SK-N-SH (cell line): ENCODE data around the gene SLC25A33. TPM values are rescaled to one million over a fixed set of nuclear protein-coding genes. Genes with fewer than 3 reads are reported as not detected.

Experiments
- CTCF ChIA-PET: fragments of 300-600, 350-600 bp; formaldehyde crosslinking; extraction: SDS; loops from one replicate; lab custom pipeline; 2021; lab: Yijun Ruan, JAX
- POLR2A ChIA-PET: fragments of 350-600 bp; sonication (Branson Sonifier 250); formaldehyde crosslinking; extraction: SDS; loops from one replicate; lab custom pipeline; 2020; ENCODE audit warnings: antibody characterized with exemption, inconsistent platforms; lab: Yijun Ruan, JAX
- DNase-seq: peaks from one replicate; pipeline ENCODE4 v3.0.0; 2012
- H2AFZ ChIP-seq: fragments of 200-600 bp; sonication (generic); 2 replicates; pipeline ENCODE4 v1.8.1; 2016; ENCODE audit warnings: antibody characterized with exemption, mild to moderate bottlenecking, low read depth
- H3F3A ChIP-seq: fragments of 200-600 bp; sonication (generic); replicated peaks from 2 replicates; pipeline ENCODE3; 2016; ENCODE audit warnings: antibody characterized with exemption, mild to moderate bottlenecking; ENCODE audit not compliant: insufficient read depth
- H3K27ac ChIP-seq, 2 experiments: fragments of 200-500 bp in 1 of 2; fragments of 200-600 bp in 1 of 2; sonication (Bioruptor generic) in 1 of 2; sonication (generic), shearing (Covaris generic) in 1 of 2; 2 replicates each; pipeline versions ENCODE4 v1.5.1 to v1.6.1; 2014 to 2016; ENCODE audit warnings: low read depth in 2 of 2, inconsistent platforms in 1 of 2, low read length in 1 of 2, mild to moderate bottlenecking in 1 of 2, mixed read lengths in 1 of 2
- H3K27me3 ChIP-seq: fragments of 200-600 bp; sonication (generic), shearing (Covaris generic); 2 replicates; pipeline ENCODE4 v1.6.1; 2016; ENCODE audit warnings: mixed run types; ENCODE audit not compliant: insufficient read depth
- H3K36me3 ChIP-seq, 2 experiments: fragments of 200-500 bp in 1 of 2; fragments of 200-600 bp in 1 of 2; sonication (Bioruptor generic) in 1 of 2; sonication (generic) in 1 of 2; replicated peaks in 1 of 2; 2 replicates each; pipeline versions ENCODE3 to v1.5.1; 2014 to 2016; ENCODE audit warnings: low read length in 1 of 2, mild to moderate bottlenecking in 1 of 2; ENCODE audit not compliant: insufficient read depth in 2 of 2, control insufficient read depth in 1 of 2
- H3K4me1 ChIP-seq, 2 experiments: fragments of 200-500 bp in 1 of 2; fragments of 200-600 bp in 1 of 2; sonication (Bioruptor generic) in 1 of 2; sonication (generic), shearing (Covaris generic) in 1 of 2; 2 replicates each; pipeline versions ENCODE4 v1.5.1 to v1.6.1; 2014 to 2016; ENCODE audit warnings: low read depth in 1 of 2, low read length in 1 of 2, mixed run types in 1 of 2; ENCODE audit not compliant: insufficient read depth in 2 of 2, control insufficient read depth in 1 of 2
- H3K4me2 ChIP-seq: fragments of 200-600 bp; sonication (generic), shearing (Covaris generic); 2 replicates; pipeline ENCODE4 v1.6.1; 2017; ENCODE audit warnings: mixed run types
- H3K4me3 ChIP-seq, 2 experiments: fragments of 200-500 bp in 1 of 2; fragments of 200-600 bp in 1 of 2; sonication (Bioruptor generic) in 1 of 2; sonication (generic), shearing (Covaris generic) in 1 of 2; 2 replicates each; pipeline versions ENCODE4 v1.5.1 to v1.8.1; 2014 to 2016; ENCODE audit warnings: low read depth in 2 of 2, inconsistent platforms in 1 of 2, low read length in 1 of 2, mild to moderate bottlenecking in 1 of 2, mixed read lengths in 1 of 2, moderate library complexity in 1 of 2
- H3K79me2 ChIP-seq: fragments of 200-600 bp; sonication (generic); 2 replicates; pipeline ENCODE4 v1.8.1; 2017; ENCODE audit warnings: mild to moderate bottlenecking; ENCODE audit not compliant: insufficient read depth
- H3K9ac ChIP-seq: fragments of 200-600 bp; sonication (generic); 2 replicates; pipeline ENCODE4 v1.6.1; 2017; ENCODE audit warnings: mixed run types
- H3K9me2 ChIP-seq: fragments of 200-600 bp; sonication (generic); 2 replicates; pipeline ENCODE4 v1.6.1; 2017; ENCODE audit warnings: mixed run types
- H3K9me3 ChIP-seq: fragments of 200-600 bp; sonication (generic); 2 replicates; pipeline ENCODE4 v1.6.1; 2017; ENCODE audit warnings: mixed run types, mild to moderate bottlenecking, moderate library complexity
- H4K20me1 ChIP-seq: fragments of 200-600 bp; sonication (generic); 2 replicates; pipeline ENCODE4 v1.6.1; 2017; ENCODE audit warnings: mild to moderate bottlenecking, mixed run types; ENCODE audit not compliant: insufficient read depth
- CHD2 ChIP-seq: fragments of 150-350 bp; IDR thresholded peaks from 2 replicates; pipeline ENCODE4 v1.6.1; 2018; ENCODE audit warnings: low read length; ENCODE audit not compliant: partially characterized antibody
- ELF1 ChIP-seq: IDR thresholded peaks from 2 replicates; pipeline ENCODE4 v1.4.0; 2012
- EZH2phosphoT487 ChIP-seq: fragments of 200-600 bp; sonication (generic); IDR thresholded peaks from 2 replicates; pipeline ENCODE4 v1.6.1; 2017; ENCODE audit warnings: low read depth, mixed run types, mild to moderate bottlenecking, antibody characterized with exemption, moderate library complexity, borderline replicate concordance
- MEF2A ChIP-seq: IDR thresholded peaks from 2 replicates; pipeline ENCODE4 v1.4.0; 2012; ENCODE audit warnings: low read depth, borderline replicate concordance
- MXI1 ChIP-seq: IDR thresholded peaks from 2 replicates; pipeline ENCODE4 v1.6.1; 2012; ENCODE audit warnings: mild to moderate bottlenecking, low read depth, low read length, improper control_type of control experiment
- NFIC ChIP-seq: IDR thresholded peaks from 2 replicates; pipeline ENCODE4 v1.4.0; 2012; ENCODE audit warnings: borderline replicate concordance
- NRF1 ChIP-seq: IDR thresholded peaks from 2 replicates; pipeline ENCODE4 v1.6.1; 2012; ENCODE audit warnings: low read depth, mild to moderate bottlenecking, low read length
- POLR2AphosphoS5 ChIP-seq: IDR thresholded peaks from 2 replicates; pipeline ENCODE4 v1.6.1; 2012; ENCODE audit warnings: low read depth, low read length
- RAD21 ChIP-seq: IDR thresholded peaks from 2 replicates; pipeline ENCODE4 v1.6.1; 2012; ENCODE audit warnings: mild to moderate bottlenecking, low read length
- RCOR1 ChIP-seq: fragments of 150-350 bp; IDR thresholded peaks from 2 replicates; pipeline ENCODE4 v1.6.1; 2017; ENCODE audit warnings: antibody characterized with exemption, low read length
- RFX5 ChIP-seq: IDR thresholded peaks from 2 replicates; pipeline ENCODE4 v1.6.1; 2012; ENCODE audit warnings: mild to moderate bottlenecking, improper control_type of control experiment, low read length
- TCF12 ChIP-seq: IDR thresholded peaks from 2 replicates; pipeline ENCODE4 v1.4.0; 2012
- TEAD4 ChIP-seq: IDR thresholded peaks from 2 replicates; pipeline ENCODE4 v1.4.0; 2012; ENCODE audit warnings: mild to moderate bottlenecking, borderline replicate concordance; ENCODE audit not compliant: insufficient read depth
- WGBS: methylation state at CpG from one replicate; pipeline ENCODE4 v1.1.6; 2017; ENCODE audit warnings: low lambda C conversion rate; 5-methylcytosine and 5-hydroxymethylcytosine counted together
- polyA plus RNA-seq, 3 experiments: library from polyadenylated mRNA; depleted of rRNA; stranded (reverse); fragments of >200 nt; gene quantifications; 2 replicates each; pipeline ENCODE4 v1.2.3, GENCODE V29; 2012
- TF ChIP-seq, protein P1 (sequence below): IDR thresholded peaks from 2 replicates; pipeline ENCODE4; 2012
- TF ChIP-seq, protein P2 (sequence below): fragments of 200-600 bp; sonication (generic); IDR thresholded peaks from 2 replicates; pipeline ENCODE4 v1.6.1; 2017; ENCODE audit warnings: antibody characterized with exemption, mild to moderate bottlenecking, moderate library complexity

Gene SLC25A33
- polyA plus RNA-seq, 1 of the 3 experiments (the other 2 are of a cell fraction) = 4.8 TPM

DNA sequence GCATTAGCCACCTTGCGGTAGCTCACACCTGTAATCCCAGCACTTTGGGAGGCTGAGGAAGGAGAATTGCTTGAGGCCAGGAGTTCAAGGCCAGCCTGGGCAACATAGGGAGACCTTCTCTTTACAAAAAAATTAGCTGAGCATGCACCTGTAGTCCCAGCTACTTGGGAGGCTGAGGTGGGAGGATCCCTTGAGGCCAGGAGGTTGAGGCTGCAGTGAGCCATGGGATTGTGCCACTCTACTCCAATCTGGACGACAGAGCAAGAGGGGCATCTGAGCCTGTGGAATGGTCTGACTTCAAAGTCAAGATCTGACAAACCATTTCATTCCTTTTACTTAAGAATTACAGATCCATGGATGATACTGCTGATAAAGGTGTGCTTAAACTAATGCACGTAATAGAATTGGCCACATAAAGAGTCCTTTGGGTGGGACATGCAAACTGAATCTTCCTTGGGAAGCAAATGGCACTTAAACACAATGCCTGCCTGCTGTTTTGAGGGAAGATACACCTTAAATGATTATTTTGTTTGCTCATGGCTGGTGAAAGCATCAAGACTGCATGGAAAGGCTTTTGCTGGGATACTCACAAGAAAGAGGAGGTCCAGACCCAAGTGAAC, 47.0 kb downstream of the SLC25A33 start:
- H4K20me1 ChIP-seq = peaks cover 18% of the 10 kb centered on the region; the same call in 1 of the 2 replicates
- H3K4me2 ChIP-seq = no peak overlapping the region
- TF ChIP-seq NRF1 (no peak), TCF12 (no peak), TEAD4 (no peak), ELF1 (no peak), MEF2A (no peak), EZH2phosphoT487 (no peak), RFX5 (no peak)
- TF ChIP-seq, protein P1, sequence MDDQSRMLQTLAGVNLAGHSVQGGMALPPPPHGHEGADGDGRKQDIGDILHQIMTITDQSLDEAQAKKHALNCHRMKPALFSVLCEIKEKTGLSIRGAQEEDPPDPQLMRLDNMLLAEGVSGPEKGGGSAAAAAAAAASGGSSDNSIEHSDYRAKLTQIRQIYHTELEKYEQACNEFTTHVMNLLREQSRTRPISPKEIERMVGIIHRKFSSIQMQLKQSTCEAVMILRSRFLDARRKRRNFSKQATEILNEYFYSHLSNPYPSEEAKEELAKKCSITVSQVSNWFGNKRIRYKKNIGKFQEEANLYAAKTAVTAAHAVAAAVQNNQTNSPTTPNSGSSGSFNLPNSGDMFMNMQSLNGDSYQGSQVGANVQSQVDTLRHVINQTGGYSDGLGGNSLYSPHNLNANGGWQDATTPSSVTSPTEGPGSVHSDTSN = no peak
- TF ChIP-seq, all 33 proteins: peak for 0
- Histone ChIP-seq H3K9ac (no peak overlapping the region), H2AFZ (no peak overlapping the region), H3K4me1 (peaks cover 11 to 18% of the 10 kb centered on the region in 2 experiments; a peak in 1 of 4 replicates), H3F3A (no peaks in the 10 kb centered on the region), H3K79me2 (peaks cover 20% of the 10 kb centered on the region), H3K27me3 (no peaks in the 10 kb centered on the region), H3K9me3 (no peaks in the 10 kb centered on the region), H3K9me2 (no peaks in the 10 kb centered on the region), H3K27ac (no peak overlapping the region), H3K4me3 (no peak overlapping the region), H3K36me3 (peaks cover 0 to 4% of the 10 kb centered on the region in 2 experiments)
- ChIA-PET CTCF (interaction anchor here (1.2 to 2.2 kb wide), 3 partner anchors 13 to 90 kb away, joined by 3 to 9 read pairs (median 4); no protein-coding TSS in a partner anchor), POLR2A (interaction anchor here (0.7 kb wide), 1 partner anchor 153 kb away, joined by 3 read pairs; no protein-coding TSS in a partner anchor)
- no peak for DNase-seq
- WGBS = 88% methylated on average over 3 of the region's 3 CpGs

DNA sequence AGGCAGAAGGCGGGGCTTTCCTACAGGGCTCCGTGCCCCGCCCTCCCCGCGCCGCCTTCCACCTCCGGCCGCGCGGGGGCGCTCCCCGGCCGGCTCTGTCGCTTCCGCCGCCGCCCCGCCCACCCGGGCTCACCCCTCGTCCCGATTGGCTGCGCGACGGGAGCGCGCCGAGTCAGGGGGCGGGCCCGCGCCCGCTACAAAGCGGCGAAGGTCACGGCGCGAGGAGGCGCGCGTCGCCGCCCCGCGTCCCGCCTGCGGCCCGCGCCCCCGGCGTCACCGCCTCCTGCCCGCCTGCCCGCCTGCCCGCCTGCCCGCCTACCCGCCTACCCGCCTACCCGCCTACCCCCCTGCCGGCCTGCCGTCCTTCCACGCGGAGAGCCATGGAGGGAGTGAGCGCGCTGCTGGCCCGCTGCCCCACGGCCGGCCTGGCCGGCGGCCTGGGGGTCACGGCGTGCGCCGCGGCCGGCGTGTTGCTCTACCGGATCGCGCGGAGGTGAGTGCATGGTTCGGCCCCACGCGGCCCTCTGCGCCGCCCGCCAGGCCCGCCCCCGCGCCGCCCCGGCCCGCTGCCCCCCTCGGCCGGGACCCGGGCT, 49.4 kb downstream of the SLC25A33 start, which contains the start of gene TMEM201:
TMEM201 (plus strand) TSS at position 361 of the 593 bp plus-strand sequence; CDS start at position 381, 20 bp downstream.
- Histone ChIP-seq H3K27ac (peak within 1 kb of the TSS; percentile 33 to 93), H3K4me2 (peak within 1 kb of the TSS; percentile 90), H3K4me1 (peaks cover 23 to 42% of the 10 kb centered on the region in 2 experiments; a peak in 3 of 4 replicates), H3K9me2 (no peaks in the 10 kb centered on the region), H3K36me3 (no peaks in the 10 kb centered on the region), H3K9ac (peak within 1 kb of the TSS; percentile 68; the same call in 1 of the 2 replicates), H4K20me1 (peaks cover 27% of the 10 kb centered on the region; the same call in 1 of the 2 replicates), H3F3A (no peaks in the 10 kb centered on the region), H3K79me2 (peaks cover 44% of the 10 kb centered on the region), H3K4me3 (peak within 1 kb of the TSS; percentile 70 to 79), H3K9me3 (no peaks in the 10 kb centered on the region), H3K27me3 (no peaks in the 10 kb centered on the region), H2AFZ (peak within 1 kb of the TSS; percentile 85; the same call in 1 of the 2 replicates)
- ChIA-PET POLR2A (interaction anchor here (0.5 to 1.0 kb wide), 2 partner anchors 13 to 22 kb away, joined by 3 to 5 read pairs; no protein-coding TSS in a partner anchor), CTCF (interaction anchor here (0.6 to 1.7 kb wide), 22 partner anchors 9 to 276 kb away, joined by 3 to 11 read pairs (median 3); no protein-coding TSS in a partner anchor)
- WGBS = no CpG with 5 or more reads among the region's 94 CpGs
- TF ChIP-seq MXI1 (peak; percentile 40; the same call in 1 of the 2 replicates), RAD21 (peak; percentile 52), NFIC (no peak), CHD2 (peak; percentile 14), RCOR1 (no peak), POLR2AphosphoS5 (0 out of 2 replicates have a peak, but pooled peaks have one; percentile 11)
- TF ChIP-seq, protein P2, sequence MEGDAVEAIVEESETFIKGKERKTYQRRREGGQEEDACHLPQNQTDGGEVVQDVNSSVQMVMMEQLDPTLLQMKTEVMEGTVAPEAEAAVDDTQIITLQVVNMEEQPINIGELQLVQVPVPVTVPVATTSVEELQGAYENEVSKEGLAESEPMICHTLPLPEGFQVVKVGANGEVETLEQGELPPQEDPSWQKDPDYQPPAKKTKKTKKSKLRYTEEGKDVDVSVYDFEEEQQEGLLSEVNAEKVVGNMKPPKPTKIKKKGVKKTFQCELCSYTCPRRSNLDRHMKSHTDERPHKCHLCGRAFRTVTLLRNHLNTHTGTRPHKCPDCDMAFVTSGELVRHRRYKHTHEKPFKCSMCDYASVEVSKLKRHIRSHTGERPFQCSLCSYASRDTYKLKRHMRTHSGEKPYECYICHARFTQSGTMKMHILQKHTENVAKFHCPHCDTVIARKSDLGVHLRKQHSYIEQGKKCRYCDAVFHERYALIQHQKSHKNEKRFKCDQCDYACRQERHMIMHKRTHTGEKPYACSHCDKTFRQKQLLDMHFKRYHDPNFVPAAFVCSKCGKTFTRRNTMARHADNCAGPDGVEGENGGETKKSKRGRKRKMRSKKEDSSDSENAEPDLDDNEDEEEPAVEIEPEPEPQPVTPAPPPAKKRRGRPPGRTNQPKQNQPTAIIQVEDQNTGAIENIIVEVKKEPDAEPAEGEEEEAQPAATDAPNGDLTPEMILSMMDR = peak; percentile 63
- DNase-seq = peak; percentile 98
